Astrocyte (in vitro differentiated cells and primary cell): ENCODE results near the gene FLT1. TPM values are rescaled to one million over a fixed set of nuclear protein-coding genes. Genes with fewer than 3 reads are reported as not detected.

Source experiments
- DNase-seq: peaks from one replicate; pipeline ENCODE4 v3.0.0-alpha.2; 2010; ENCODE audit warnings: low read depth
- FAIRE-seq: peaks from 2 replicates; lab custom pipeline; 2011; peaks lifted over from hg19 to GRCh38; lab: Jason Lieb, UNC
- H2AFZ ChIP-seq: 2 replicates; pipeline ENCODE4 v1.6.0; 2012; ENCODE audit warnings: low read depth, low read length, inconsistent platforms
- H3K27ac ChIP-seq: 2 replicates; pipeline ENCODE4 v1.5.1; 2011; ENCODE audit warnings: low read depth, low read length, inconsistent platforms
- H3K27me3 ChIP-seq: 2 replicates; pipeline ENCODE4 v1.6.0; 2011; ENCODE audit warnings: low read length, inconsistent platforms; ENCODE audit not compliant: insufficient read depth
- H3K36me3 ChIP-seq: 2 replicates; pipeline ENCODE4 v1.5.1; 2011; ENCODE audit warnings: low read length, inconsistent platforms; ENCODE audit not compliant: insufficient read depth
- H3K4me1 ChIP-seq: 2 replicates; pipeline ENCODE4 v1.5.1; 2011; ENCODE audit warnings: low read length, inconsistent platforms; ENCODE audit not compliant: insufficient read depth
- H3K4me2 ChIP-seq: 2 replicates; pipeline ENCODE4 v1.6.0; 2012; ENCODE audit warnings: low read length, inconsistent platforms
- H3K4me3 ChIP-seq: 2 replicates; pipeline ENCODE4 v1.5.1; 2011; ENCODE audit warnings: low read depth, mild to moderate bottlenecking, low read length, inconsistent platforms; ENCODE audit not compliant: insufficient read depth
- H3K79me2 ChIP-seq: 2 replicates; pipeline ENCODE4 v1.6.0; 2012; ENCODE audit warnings: mild to moderate bottlenecking, low read length, inconsistent platforms; ENCODE audit not compliant: insufficient read depth
- H3K9ac ChIP-seq: 2 replicates; pipeline ENCODE4 v1.6.0; 2012; ENCODE audit warnings: mild to moderate bottlenecking, low read length, inconsistent platforms
- H3K9me3 ChIP-seq: 2 replicates; pipeline ENCODE4 v1.5.1; 2012; ENCODE audit warnings: low read depth, mild to moderate bottlenecking, low read length, inconsistent platforms; ENCODE audit not compliant: insufficient read depth
- H4K20me1 ChIP-seq: 2 replicates; pipeline ENCODE4 v1.6.0; 2012; ENCODE audit warnings: low read length, inconsistent platforms; ENCODE audit not compliant: insufficient read depth
- H3K27ac Mint-ChIP-seq: one replicate; pipeline ENCODE4 v1.8.0; 2021; ENCODE audit warnings: mild to moderate bottlenecking, mixed read lengths; ENCODE audit not compliant: unreplicated experiment
- H3K27me3 Mint-ChIP-seq: one replicate; pipeline ENCODE4 v1.8.0; 2021; ENCODE audit warnings: low read depth, mixed read lengths; ENCODE audit not compliant: unreplicated experiment
- H3K36me3 Mint-ChIP-seq: one replicate; pipeline ENCODE4 v1.8.0; 2021; ENCODE audit warnings: low read depth, mixed read lengths; ENCODE audit not compliant: unreplicated experiment
- H3K4me1 Mint-ChIP-seq: one replicate; pipeline ENCODE4 v1.8.0; 2021; ENCODE audit warnings: low read depth, mixed read lengths; ENCODE audit not compliant: unreplicated experiment
- H3K4me3 Mint-ChIP-seq: one replicate; pipeline ENCODE4 v1.8.0; 2021; ENCODE audit warnings: mild to moderate bottlenecking, moderate library complexity, mixed read lengths; ENCODE audit not compliant: unreplicated experiment
- H3K9me3 Mint-ChIP-seq: one replicate; pipeline ENCODE4 v1.8.0; 2021; ENCODE audit warnings: mild to moderate bottlenecking, mixed read lengths; ENCODE audit not compliant: unreplicated experiment
- EZH2 ChIP-seq: IDR thresholded peaks from 2 replicates; pipeline ENCODE4 v1.6.1; 2012; ENCODE audit warnings: mild to moderate bottlenecking, low read length, inconsistent platforms; ENCODE audit not compliant: insufficient read depth
- total RNA-seq: library from RNA; stranded (reverse); gene quantifications from 2 replicates; pipeline ENCODE4 v1.2.1, GENCODE V29; 2021
- TF ChIP-seq, protein P1 (sequence below): IDR thresholded peaks from 2 replicates; pipeline ENCODE4 v1.5.1; 2011; ENCODE audit warnings: low read depth, mild to moderate bottlenecking, inconsistent platforms, low read length, moderate library complexity; ENCODE audit not compliant: insufficient read depth

The FLT1 gene
- total RNA-seq, 1 donor from 2014 or later, result 7.3 TPM

DNA sequence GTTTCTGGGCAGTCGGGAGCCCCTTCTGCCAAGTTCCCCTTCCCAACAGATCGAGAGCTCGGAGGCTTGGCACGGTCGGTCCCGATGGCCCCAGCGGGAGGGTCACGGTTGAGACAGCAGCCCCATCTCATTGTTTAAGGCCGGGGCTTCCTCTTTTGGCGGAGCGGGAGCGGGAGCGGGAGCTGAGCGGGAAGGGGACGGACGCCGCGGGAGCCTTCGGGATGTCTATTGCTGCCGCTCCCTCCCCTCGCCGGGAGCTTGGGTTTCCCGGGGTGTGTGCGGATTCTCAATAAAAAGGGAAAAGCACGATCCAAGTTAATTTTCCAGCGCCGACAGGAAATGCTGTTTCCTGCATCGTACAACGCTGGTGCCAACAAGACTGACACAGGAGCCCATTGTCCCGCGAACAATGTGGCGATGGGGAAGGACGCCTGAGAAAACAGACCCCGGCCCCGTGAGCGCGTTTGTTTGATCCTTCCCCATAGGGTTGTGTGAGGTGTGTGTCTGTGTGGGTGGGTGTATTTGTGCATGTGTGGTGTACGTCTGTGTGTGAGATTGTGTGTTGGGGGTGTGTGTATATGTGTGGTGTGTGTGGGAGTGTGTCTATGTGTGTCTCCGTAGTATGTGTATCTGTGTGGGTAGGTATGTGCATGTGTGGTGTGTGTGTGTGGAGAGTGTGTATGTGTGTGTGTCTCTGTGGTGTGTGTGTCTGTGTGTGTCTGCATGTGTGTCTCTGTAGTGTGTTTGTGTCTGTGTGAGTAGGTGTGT is 36.3 kb upstream of the FLT1 start:
- Histone ChIP-seq H3K27me3 (peaks cover 9% of the 10 kb centered on the region), H3K27ac (no peak overlapping the region), H3K4me2 (peak overlapping the region; percentile 99), H2AFZ (peak overlapping the region; percentile 87), H3K9ac (peak overlapping the region; percentile 76), H3K9me3 (no peaks in the 10 kb centered on the region), H3K4me3 (peak overlapping the region; percentile 55), H3K79me2 (no peaks in the 10 kb centered on the region), H3K36me3 (no peaks in the 10 kb centered on the region), H3K4me1 (peaks cover 10% of the 10 kb centered on the region), H4K20me1 (no peaks in the 10 kb centered on the region)
- Mint-ChIP-seq H3K4me3 (no peak overlapping the region), H3K36me3 (no peaks in the 10 kb centered on the region), H3K27ac (no peak overlapping the region), H3K27me3 (peaks cover 26% of the 10 kb centered on the region), H3K9me3 (peaks cover 3% of the 10 kb centered on the region), H3K4me1 (no peaks in the 10 kb centered on the region)
- FAIRE-seq, result peak; percentile 71
- no peak for DNase-seq
- TF ChIP-seq EZH2, result no peak
- TF ChIP-seq, protein P1, sequence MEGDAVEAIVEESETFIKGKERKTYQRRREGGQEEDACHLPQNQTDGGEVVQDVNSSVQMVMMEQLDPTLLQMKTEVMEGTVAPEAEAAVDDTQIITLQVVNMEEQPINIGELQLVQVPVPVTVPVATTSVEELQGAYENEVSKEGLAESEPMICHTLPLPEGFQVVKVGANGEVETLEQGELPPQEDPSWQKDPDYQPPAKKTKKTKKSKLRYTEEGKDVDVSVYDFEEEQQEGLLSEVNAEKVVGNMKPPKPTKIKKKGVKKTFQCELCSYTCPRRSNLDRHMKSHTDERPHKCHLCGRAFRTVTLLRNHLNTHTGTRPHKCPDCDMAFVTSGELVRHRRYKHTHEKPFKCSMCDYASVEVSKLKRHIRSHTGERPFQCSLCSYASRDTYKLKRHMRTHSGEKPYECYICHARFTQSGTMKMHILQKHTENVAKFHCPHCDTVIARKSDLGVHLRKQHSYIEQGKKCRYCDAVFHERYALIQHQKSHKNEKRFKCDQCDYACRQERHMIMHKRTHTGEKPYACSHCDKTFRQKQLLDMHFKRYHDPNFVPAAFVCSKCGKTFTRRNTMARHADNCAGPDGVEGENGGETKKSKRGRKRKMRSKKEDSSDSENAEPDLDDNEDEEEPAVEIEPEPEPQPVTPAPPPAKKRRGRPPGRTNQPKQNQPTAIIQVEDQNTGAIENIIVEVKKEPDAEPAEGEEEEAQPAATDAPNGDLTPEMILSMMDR, result no peak

DNA sequence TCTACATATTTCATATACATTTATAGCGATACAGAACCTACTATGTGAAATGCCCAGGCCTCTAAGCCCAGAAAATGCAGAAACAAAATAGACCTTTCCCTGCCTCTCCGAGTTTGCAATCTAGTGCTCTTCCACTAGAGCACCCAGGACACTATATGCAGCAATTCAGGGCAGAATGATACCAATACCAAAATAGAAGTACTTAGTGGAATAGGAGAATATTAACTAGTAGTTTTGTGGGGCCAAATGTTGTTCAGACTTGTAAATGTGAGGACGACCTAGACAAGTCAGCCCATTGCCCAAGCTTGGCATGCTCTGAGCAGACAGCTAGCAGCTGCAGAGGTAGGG is 35.8 kb upstream of the FLT1 start:
- H3K27ac ChIP-seq, result no peak overlapping the region
- H3K79me2 ChIP-seq, result no peaks in the 10 kb centered on the region
- H3K9ac ChIP-seq, result peak overlapping the region; percentile 76
- H3K4me2 ChIP-seq, result peak overlapping the region; percentile 99
- no peaks in the 10 kb centered on the region for H4K20me1 ChIP-seq
- peaks cover 9% of the 10 kb centered on the region for H3K27me3 ChIP-seq
- no peaks in the 10 kb centered on the region for H3K36me3 Mint-ChIP-seq
- peaks cover 10% of the 10 kb centered on the region for H3K4me1 ChIP-seq
- no peak for DNase-seq
- TF ChIP-seq EZH2, result no peak
- TF ChIP-seq, protein P1, result peak; percentile 16
- H3K9me3 Mint-ChIP-seq, result peaks cover 3% of the 10 kb centered on the region
- H3K27me3 Mint-ChIP-seq, result peaks cover 26% of the 10 kb centered on the region
- H3K9me3 ChIP-seq, result no peaks in the 10 kb centered on the region
- H3K4me1 Mint-ChIP-seq, result no peaks in the 10 kb centered on the region
- FAIRE-seq, result no peak
- no peaks in the 10 kb centered on the region for H3K36me3 ChIP-seq
- H3K27ac Mint-ChIP-seq, result no peak overlapping the region
- peak overlapping the region; percentile 87 for H2AFZ ChIP-seq
- no peak overlapping the region for H3K4me3 Mint-ChIP-seq
- H3K4me3 ChIP-seq, result peak overlapping the region; percentile 55

DNA sequence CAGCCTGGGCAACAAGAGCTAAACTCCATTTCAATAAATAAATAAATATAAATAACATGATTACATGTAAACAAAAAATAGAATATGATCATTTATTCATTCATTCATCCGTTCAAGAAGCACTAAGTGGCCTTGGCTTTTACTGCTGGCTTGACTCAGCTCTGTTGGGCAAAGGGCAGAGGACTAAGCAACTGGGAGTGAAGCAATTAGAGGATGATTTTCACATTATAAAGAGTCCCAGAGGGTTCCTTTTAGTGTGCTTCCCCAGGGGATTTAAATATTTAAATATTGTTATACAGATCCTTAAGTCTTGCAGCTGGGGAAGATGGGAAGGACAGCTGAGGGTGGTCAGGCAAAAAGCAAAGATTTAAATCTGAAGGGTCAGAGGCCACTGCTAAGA is 34.9 kb upstream of the FLT1 start:
- H3K27me3 ChIP-seq, result peaks cover 9% of the 10 kb centered on the region
- no peak overlapping the region for H3K4me3 ChIP-seq
- no peaks in the 10 kb centered on the region for H3K79me2 ChIP-seq
- Mint-ChIP-seq H3K9me3 (peaks cover 3% of the 10 kb centered on the region), H3K27me3 (peaks cover 28% of the 10 kb centered on the region), H3K27ac (no peak overlapping the region), H3K4me1 (no peaks in the 10 kb centered on the region), H3K4me3 (no peak overlapping the region), H3K36me3 (no peaks in the 10 kb centered on the region)
- H2AFZ ChIP-seq, result no peak overlapping the region
- no peak overlapping the region for H3K9ac ChIP-seq
- peaks cover 10% of the 10 kb centered on the region for H3K4me1 ChIP-seq
- DNase-seq (no peak), FAIRE-seq (no peak)
- H3K4me2 ChIP-seq, result no peak overlapping the region
- no peaks in the 10 kb centered on the region for H3K9me3 ChIP-seq
- TF ChIP-seq, protein P1, result no peak
- TF ChIP-seq EZH2, result no peak
- no peaks in the 10 kb centered on the region for H4K20me1 ChIP-seq
- H3K36me3 ChIP-seq, result no peaks in the 10 kb centered on the region
- no peak overlapping the region for H3K27ac ChIP-seq
